ENCODE data around the gene IPO13.

- TF ChIP-seq CTCF (IDR thresholded peaks at IDR 0.05; ENCODE audit: borderline replicate concordance, extremely low read depth, low read length, poor library complexity, severe bottlenecking) (peak; percentile 13), EZH2 (IDR thresholded peaks at IDR 0.05; ENCODE audit: borderline replicate concordance, low read depth, low read length, severe bottlenecking) (no peak)
Measured at GRCh38 chr1:43910343-43910742, 36.4 kb upstream of the IPO13 start.
